Lower leg skin (tissue), 4 donors: ENCODE results near the gene POU6F2. TPM values are rescaled to one million over a fixed set of nuclear protein-coding genes. Genes with fewer than 3 reads are reported as not detected.

Source experiments
- DNase-seq, 2 donors: peaks; one replicate each; pipeline ENCODE4 v3.0.0-alpha.2; 2019; ENCODE audit warnings: low spot score in 2 of 2
- H3K4me3 ChIP-seq: fragments of 200-600 bp; sonication (generic); 2 replicates; pipeline ENCODE4 v1.5.1; 2017; ENCODE audit warnings: mild to moderate bottlenecking, low read depth; ENCODE audit not compliant: poor library complexity, severe bottlenecking
- POLR2A ChIP-seq, 2 donors: fragments of 450-650 bp; IDR thresholded peaks; one replicate each; pipeline ENCODE4 v1.6.1; 2016 to 2017; ENCODE audit warnings: antibody characterized with exemption in 2 of 2, mild to moderate bottlenecking in 1 of 2, moderate library complexity in 1 of 2
- WGBS, 2 donors: methylation state at CpG; one replicate each; pipeline ENCODE4 v1.1.5; 2018; 5-methylcytosine and 5-hydroxymethylcytosine counted together
- intact Hi-C: fragments of 100-400 bp; cut with DNase I; formaldehyde crosslinking; loops from one replicate; pipeline ENCODE4 v1.15.0; 2023; ENCODE audit warnings: low total_unique reads
- total RNA-seq, 4 donors: library from RNA; depleted of rRNA; stranded (reverse); fragments of >200 nt; gene quantifications; one replicate each; pipeline ENCODE4 v1.1.0, GENCODE V29; 2016
- TF ChIP-seq, protein P1 (sequence below), 3 donors: fragments of 450-650 bp; IDR thresholded peaks; one replicate each; pipeline ENCODE4 v1.5.1; 2016; ENCODE audit warnings: antibody characterized with exemption in 3 of 3, mild to moderate bottlenecking in 3 of 3, moderate library complexity in 2 of 3

Gene POU6F2
- total RNA-seq, 4 donors from 2014 or later, result 0.36 TPM; not detected in 3

DNA sequence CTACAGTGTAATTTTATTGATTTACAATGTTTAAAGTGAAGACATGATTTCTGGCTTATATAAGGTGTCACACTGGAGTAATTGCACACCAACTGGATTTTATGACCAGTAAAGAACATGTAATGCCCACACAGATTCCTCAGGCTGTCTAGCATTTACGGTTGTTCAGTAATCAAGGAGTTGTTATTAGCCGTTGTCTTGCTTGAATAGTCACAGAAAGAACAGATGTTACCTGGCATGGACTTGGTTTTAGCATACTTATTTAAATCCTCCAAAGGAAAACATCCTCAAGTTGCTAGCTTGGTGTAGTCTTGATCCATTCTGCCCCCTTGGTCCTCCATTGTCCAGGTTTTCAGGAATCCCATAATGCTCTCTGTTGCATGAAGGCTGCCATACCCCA is 65.8 kb downstream of the POU6F2 start:
- no peak overlapping the region for H3K4me3 ChIP-seq
- 54 to 74% methylated on average over 2 of the region's 2 CpGs for WGBS, 2 donors
- TF ChIP-seq, protein P1, sequence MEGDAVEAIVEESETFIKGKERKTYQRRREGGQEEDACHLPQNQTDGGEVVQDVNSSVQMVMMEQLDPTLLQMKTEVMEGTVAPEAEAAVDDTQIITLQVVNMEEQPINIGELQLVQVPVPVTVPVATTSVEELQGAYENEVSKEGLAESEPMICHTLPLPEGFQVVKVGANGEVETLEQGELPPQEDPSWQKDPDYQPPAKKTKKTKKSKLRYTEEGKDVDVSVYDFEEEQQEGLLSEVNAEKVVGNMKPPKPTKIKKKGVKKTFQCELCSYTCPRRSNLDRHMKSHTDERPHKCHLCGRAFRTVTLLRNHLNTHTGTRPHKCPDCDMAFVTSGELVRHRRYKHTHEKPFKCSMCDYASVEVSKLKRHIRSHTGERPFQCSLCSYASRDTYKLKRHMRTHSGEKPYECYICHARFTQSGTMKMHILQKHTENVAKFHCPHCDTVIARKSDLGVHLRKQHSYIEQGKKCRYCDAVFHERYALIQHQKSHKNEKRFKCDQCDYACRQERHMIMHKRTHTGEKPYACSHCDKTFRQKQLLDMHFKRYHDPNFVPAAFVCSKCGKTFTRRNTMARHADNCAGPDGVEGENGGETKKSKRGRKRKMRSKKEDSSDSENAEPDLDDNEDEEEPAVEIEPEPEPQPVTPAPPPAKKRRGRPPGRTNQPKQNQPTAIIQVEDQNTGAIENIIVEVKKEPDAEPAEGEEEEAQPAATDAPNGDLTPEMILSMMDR (IDR thresholded peaks at IDR 0.05), result no peak
- TF ChIP-seq POLR2A (IDR thresholded peaks at IDR 0.05), result no peak
- no peak for DNase-seq
- intact Hi-C loops, result no loop called here

DNA sequence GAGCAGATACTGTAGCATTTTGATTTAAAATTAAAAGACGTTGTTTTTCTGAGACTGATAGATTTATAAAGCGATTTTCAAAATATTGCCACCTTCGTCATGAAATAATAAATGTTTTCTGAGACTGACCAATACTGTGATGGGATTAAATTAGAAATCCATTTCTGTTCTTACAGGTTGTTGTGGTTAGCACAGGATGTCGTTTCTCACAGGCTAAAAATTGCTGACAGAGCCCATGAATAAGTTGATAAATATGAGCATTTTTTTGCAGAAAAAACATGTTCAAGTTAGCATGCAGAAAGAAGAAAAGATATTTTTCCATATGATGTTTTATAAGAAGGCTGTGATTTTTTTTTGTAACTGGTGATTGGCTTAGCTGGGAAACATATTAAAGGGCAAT is 66.8 kb downstream of the POU6F2 start:
- H3K4me3 ChIP-seq, result no peak overlapping the region
- no peak for TF ChIP-seq POLR2A (IDR thresholded peaks at IDR 0.05)
- TF ChIP-seq, protein P1 (IDR thresholded peaks at IDR 0.05), result no peak
- intact Hi-C loops, result no loop called here
- 60 to 61% methylated on average over 4 of the region's 4 CpGs for WGBS, 2 donors
- DNase-seq, result no peak

DNA sequence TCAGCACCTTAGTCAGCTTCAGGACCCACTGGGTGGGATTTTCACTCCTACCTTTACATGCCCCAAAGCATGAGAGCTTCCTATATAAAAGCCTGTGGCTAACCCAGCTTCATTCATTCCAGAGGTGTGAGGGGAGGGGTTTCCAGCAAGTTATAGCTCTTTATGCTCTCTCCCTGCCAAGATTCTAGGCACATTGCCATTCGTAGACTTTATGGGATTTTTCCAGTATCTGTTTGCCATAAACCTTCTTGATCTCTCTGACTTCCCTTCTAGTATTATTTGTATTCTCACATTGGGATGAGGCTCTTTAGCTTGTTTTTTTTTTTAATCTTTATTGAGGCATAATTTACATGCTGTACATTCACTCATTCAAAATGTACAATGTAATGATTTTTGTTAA is 67.5 kb downstream of the POU6F2 start:
- H3K4me3 ChIP-seq, result no peak overlapping the region
- TF ChIP-seq, protein P1 (IDR thresholded peaks at IDR 0.05), result no peak
- TF ChIP-seq POLR2A (IDR thresholded peaks at IDR 0.05), result no peak
- 26 to 50% methylated on average over 1 of the region's 1 CpG for WGBS, 2 donors
- no peak for DNase-seq
- intact Hi-C loops, result no loop called here

DNA sequence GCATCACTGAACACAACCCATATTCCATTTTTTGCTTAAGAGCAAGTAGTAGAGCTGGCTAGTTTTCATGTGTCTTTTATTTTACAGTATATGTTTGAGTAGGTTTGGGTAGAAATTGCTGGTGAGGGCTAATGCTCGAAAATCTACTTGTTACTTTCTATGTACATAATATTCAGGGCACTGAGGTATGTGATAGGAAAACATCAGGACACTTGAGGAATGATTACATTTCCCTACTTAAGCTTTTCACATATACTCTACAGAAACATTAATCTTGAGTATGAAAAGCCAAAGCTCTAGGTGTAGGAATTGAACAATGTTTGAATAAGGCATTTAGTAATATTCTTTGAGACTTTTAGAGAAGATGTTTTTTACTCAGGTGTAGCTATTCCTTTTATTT is 73.6 kb downstream of the POU6F2 start:
- intact Hi-C loops, result no loop called here
- no peak for DNase-seq
- WGBS, 2 donors, result 85% methylated on average over 1 of the region's 1 CpG
- no peak for TF ChIP-seq POLR2A (IDR thresholded peaks at IDR 0.05)
- TF ChIP-seq, protein P1 (IDR thresholded peaks at IDR 0.05), result no peak
- no peak overlapping the region for H3K4me3 ChIP-seq

DNA sequence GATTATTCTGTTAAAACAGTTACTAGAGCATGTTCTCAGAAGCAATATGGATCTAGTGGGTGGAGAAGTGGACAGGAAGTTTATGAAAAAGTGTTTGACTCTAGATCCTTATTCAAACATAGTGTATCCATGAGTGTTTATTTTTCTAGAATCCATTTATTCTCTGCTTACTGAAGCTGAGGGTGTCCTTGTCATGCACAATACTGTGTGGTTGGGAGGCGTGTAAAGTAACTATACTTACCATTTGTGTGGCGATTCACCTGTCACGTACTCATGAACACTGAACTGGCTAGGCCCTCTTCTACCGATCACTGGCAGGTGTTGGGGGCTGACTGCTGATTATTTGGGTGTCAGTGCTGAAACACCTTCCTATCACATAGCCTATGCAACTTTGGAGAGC is 74.0 kb downstream of the POU6F2 start:
- 96 to 97% methylated on average over 4 of the region's 4 CpGs for WGBS, 2 donors
- intact Hi-C loops, result no loop called here
- TF ChIP-seq, protein P1 (IDR thresholded peaks at IDR 0.05), result no peak
- TF ChIP-seq POLR2A (IDR thresholded peaks at IDR 0.05), result no peak

DNA sequence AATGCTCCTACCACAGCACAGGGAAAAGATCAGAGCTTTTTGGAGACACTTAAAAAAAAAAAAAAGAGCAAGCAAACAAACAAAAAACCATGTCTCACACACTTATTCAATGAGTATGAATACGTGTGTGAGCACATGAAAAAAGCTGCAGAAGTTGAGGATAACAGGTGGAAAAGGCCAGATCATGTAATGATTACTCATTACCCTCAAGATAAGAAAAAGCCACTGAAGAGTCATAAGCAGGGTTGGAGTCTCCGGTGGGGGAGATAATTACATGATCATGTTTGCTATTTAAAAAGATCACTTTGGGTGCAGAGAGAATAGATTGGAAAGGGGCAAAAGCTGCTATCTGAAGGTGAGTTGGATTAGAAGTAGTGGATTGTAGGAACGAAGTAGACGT is 77.0 kb downstream of the POU6F2 start:
- intact Hi-C loops, result no loop called here
- 63 to 65% methylated on average over 4 of the region's 4 CpGs for WGBS, 2 donors

More for the DNA sequence above, 74.0 kb downstream of the POU6F2 start:
- no peak overlapping the region for H3K4me3 ChIP-seq
- no peak for DNase-seq

More for the DNA sequence above, 77.0 kb downstream of the POU6F2 start:
- DNase-seq, result no peak
- TF ChIP-seq, protein P1 (IDR thresholded peaks at IDR 0.05), result no peak
- TF ChIP-seq POLR2A (IDR thresholded peaks at IDR 0.05), result no peak
- H3K4me3 ChIP-seq, result no peak overlapping the region
